HL-60 (cell line): ENCODE measurements around the gene NLRP6.

ENCODE experiments used
- POLR2AphosphoS5 ChIP-seq: IDR thresholded peaks from 2 replicates; pipeline ENCODE4 v1.6.1; 2012; ENCODE audit warnings: low read depth
- REST ChIP-seq: IDR thresholded peaks from 2 replicates; pipeline ENCODE4 v1.6.1; 2012; ENCODE audit warnings: low read depth; ENCODE audit not compliant: insufficient replicate concordance

- no peak for TF ChIP-seq REST
- TF ChIP-seq POLR2AphosphoS5, result no peak
These were observed 28.6 kb downstream of the NLRP6 start for GRCh38 chr11:306645-307371.
